ENCODE results near the gene ARMH4. TPM values are rescaled to one million over a fixed set of nuclear protein-coding genes. Genes with fewer than 3 reads are reported as not detected.
"Not testable (repeated sequence)": the region's sequence is repeated elsewhere in the genome, so short reads cannot be mapped to it uniquely, and the experiment has no call there.

Gene ARMH4
- polyA plus RNA-seq, 1 donor (not counting 4 experiments of a cell fraction or from before 2014, with no cell fraction given): 0.56 TPM

GRCh38 chr14:58128416-58128815 is 23.6 kb downstream of the ARMH4 start:
- Histone ChIP-seq H3K4me1 (ENCODE audit: control insufficient read depth, extremely low read depth, insufficient read depth, low read length) (no peaks in the 10 kb centered on the region), H3K4me2 (ENCODE audit: control insufficient read depth, extremely low read depth, insufficient read depth, low read depth, low read length) (no peak overlapping the region), H3K79me2 (ENCODE audit: control insufficient read depth, insufficient read depth, low read length) (no peaks in the 10 kb centered on the region), H3K36me3 (ENCODE audit: control insufficient read depth in 2 of 2, extremely low read depth in 1 of 2, insufficient read depth in 2 of 2, low read length in 2 of 2) (no peaks in the 10 kb centered on the region), H3K9me3 (ENCODE audit: control insufficient read depth, low read depth, low read length) (no peaks in the 10 kb centered on the region), H2AFZ (ENCODE audit: control insufficient read depth, low read length) (no peak overlapping the region), H4K20me1 (ENCODE audit: control insufficient read depth, extremely low read depth, insufficient read depth, low read length) (no peaks in the 10 kb centered on the region), H3K27me3 (ENCODE audit: control insufficient read depth, extremely low read depth, insufficient read depth, low read length) (no peaks in the 10 kb centered on the region), H3K27ac (ENCODE audit: control insufficient read depth, insufficient read depth, low read length) (no peak overlapping the region), H3K4me3 (ENCODE audit: control insufficient read depth in 2 of 3, extremely low read depth in 1 of 3, insufficient read depth in 2 of 3, low read depth in 1 of 3, low read length in 3 of 3) (no peak overlapping the region), H3K9me1 (ENCODE audit: control insufficient read depth, extremely low read depth, insufficient read depth, low read length) (no peaks in the 10 kb centered on the region), H3K9ac (ENCODE audit: control insufficient read depth, extremely low read depth, insufficient read depth, low read length) (no peak overlapping the region)
- DNase-seq (ENCODE audit: low read depth, low spot score): no peak
- no peak for TF ChIP-seq CTCF (optimal IDR thresholded peaks at IDR 0.05 in 1 of 3, IDR thresholded peaks at IDR 0.05 in 1 of 3, conservative IDR thresholded peaks at IDR 0.05 in 1 of 3; ENCODE audit: extremely low read depth in 1 of 3, insufficient read depth in 2 of 3, low read length in 3 of 3)
- TF ChIP-seq EZH2 (IDR thresholded peaks at IDR 0.05; ENCODE audit: low read length): no peak
- dilution Hi-C loops (cut with MboI; ENCODE audit: extremely low pct_ligation_motif_present, low sequenced_read_pairs): no loop called here
- FAIRE-seq: no peak

DNA sequence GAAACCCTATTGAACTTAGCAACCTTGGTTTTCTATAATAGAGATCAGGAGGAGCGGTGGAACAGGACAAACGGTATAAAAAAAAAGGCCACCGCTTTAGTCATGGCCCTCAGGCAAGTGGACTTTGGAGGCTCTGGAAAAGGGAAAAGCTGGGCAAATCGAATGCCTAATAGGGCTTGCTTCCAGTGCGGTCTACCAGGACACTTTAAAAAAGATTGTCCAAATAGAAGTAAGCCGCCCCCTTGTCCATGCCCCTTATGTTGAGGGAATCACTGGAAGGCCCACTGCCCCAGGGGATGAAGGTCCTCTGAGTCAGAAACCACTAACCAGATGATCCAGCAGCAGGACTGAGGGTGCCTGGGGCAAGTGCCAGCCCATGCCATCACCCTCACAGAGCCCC is 29.5 kb downstream of the ARMH4 start:
- H3K9me1 ChIP-seq (ENCODE audit: control insufficient read depth, extremely low read depth, insufficient read depth, low read length); H3K4me3 ChIP-seq (ENCODE audit: control insufficient read depth in 2 of 3, extremely low read depth in 1 of 3, insufficient read depth in 2 of 3, low read depth in 1 of 3, low read length in 3 of 3); H3K79me2 ChIP-seq (ENCODE audit: control insufficient read depth, insufficient read depth, low read length); H3K9me3 ChIP-seq (ENCODE audit: control insufficient read depth, low read depth, low read length); H3K27me3 ChIP-seq (ENCODE audit: control insufficient read depth, extremely low read depth, insufficient read depth, low read length); H3K9ac ChIP-seq (ENCODE audit: control insufficient read depth, extremely low read depth, insufficient read depth, low read length); FAIRE-seq; H3K4me1 ChIP-seq (ENCODE audit: control insufficient read depth, extremely low read depth, insufficient read depth, low read length); H4K20me1 ChIP-seq (ENCODE audit: control insufficient read depth, extremely low read depth, insufficient read depth, low read length); H3K4me2 ChIP-seq (ENCODE audit: control insufficient read depth, extremely low read depth, insufficient read depth, low read depth, low read length); DNase-seq (ENCODE audit: low read depth, low spot score); dilution Hi-C loops (cut with MboI; ENCODE audit: extremely low pct_ligation_motif_present, low sequenced_read_pairs); H3K27ac ChIP-seq (ENCODE audit: control insufficient read depth, insufficient read depth, low read length); H3K36me3 ChIP-seq (ENCODE audit: control insufficient read depth in 2 of 2, extremely low read depth in 1 of 2, insufficient read depth in 2 of 2, low read length in 2 of 2); H2AFZ ChIP-seq (ENCODE audit: control insufficient read depth, low read length): not testable (repeated sequence)

GRCh38 chr14:58121530-58122186 is 30.4 kb downstream of the ARMH4 start:
- DNase-seq (ENCODE audit: low read depth, low spot score) (no peak), FAIRE-seq (no peak)
- Histone ChIP-seq H3K36me3 (ENCODE audit: control insufficient read depth in 2 of 2, extremely low read depth in 1 of 2, insufficient read depth in 2 of 2, low read length in 2 of 2) (no peaks in the 10 kb centered on the region), H3K4me3 (ENCODE audit: control insufficient read depth in 2 of 3, extremely low read depth in 1 of 3, insufficient read depth in 2 of 3, low read depth in 1 of 3, low read length in 3 of 3) (no peak overlapping the region), H3K79me2 (ENCODE audit: control insufficient read depth, insufficient read depth, low read length) (no peaks in the 10 kb centered on the region), H3K27me3 (ENCODE audit: control insufficient read depth, extremely low read depth, insufficient read depth, low read length) (no peaks in the 10 kb centered on the region), H3K9me1 (ENCODE audit: control insufficient read depth, extremely low read depth, insufficient read depth, low read length) (no peaks in the 10 kb centered on the region), H4K20me1 (ENCODE audit: control insufficient read depth, extremely low read depth, insufficient read depth, low read length) (no peaks in the 10 kb centered on the region), H2AFZ (ENCODE audit: control insufficient read depth, low read length) (no peak overlapping the region), H3K27ac (ENCODE audit: control insufficient read depth, insufficient read depth, low read length) (no peak overlapping the region), H3K9me3 (ENCODE audit: control insufficient read depth, low read depth, low read length) (no peaks in the 10 kb centered on the region), H3K4me2 (ENCODE audit: control insufficient read depth, extremely low read depth, insufficient read depth, low read depth, low read length) (no peak overlapping the region), H3K9ac (ENCODE audit: control insufficient read depth, extremely low read depth, insufficient read depth, low read length) (no peak overlapping the region), H3K4me1 (ENCODE audit: control insufficient read depth, extremely low read depth, insufficient read depth, low read length) (no peaks in the 10 kb centered on the region)
- dilution Hi-C loops (cut with MboI; ENCODE audit: extremely low pct_ligation_motif_present, low sequenced_read_pairs): no loop called here
- TF ChIP-seq CTCF (optimal IDR thresholded peaks at IDR 0.05 in 1 of 3, IDR thresholded peaks at IDR 0.05 in 1 of 3, conservative IDR thresholded peaks at IDR 0.05 in 1 of 3; ENCODE audit: extremely low read depth in 1 of 3, insufficient read depth in 2 of 3, low read length in 3 of 3) (no peak), EZH2 (IDR thresholded peaks at IDR 0.05; ENCODE audit: low read length) (no peak)

Measured in keratinocyte (primary cell).